A549 (cell line): ENCODE measurements around the gene INTS6L. TPM values are rescaled to one million over a fixed set of nuclear protein-coding genes. Genes with fewer than 3 reads are reported as not detected.
A peak's percentile ranks its signal among the peaks of the same experiment; 100 is the strongest.

Experiments
- ATAC-seq, 2 experiments: fragments of 200-7000 bp in 1 of 2; fragments of >200 bp in 1 of 2; cut with Nextera tagmentation in 1 of 2; cut with Tn5 transposase in 1 of 2; 3 replicates each; pipeline versions ENCODE4 v1.8.0 to v1.9.1; 2018 to 2020; ENCODE audit warnings: mild to moderate bottlenecking in 1 of 2, moderate library complexity in 1 of 2
- CTCF ChIA-PET: fragments of 300-600 bp; sonication (Branson Sonifier 250); formaldehyde crosslinking; extraction: SDS; loops from one replicate; lab custom pipeline; 2021; ENCODE audit warnings: antibody characterized with exemption, inconsistent platforms; lab: Yijun Ruan, JAX
- POLR2A ChIA-PET: fragments of 350-600 bp; formaldehyde crosslinking; extraction: SDS; loops from one replicate; lab custom pipeline; 2021; ENCODE audit warnings: antibody characterized with exemption, inconsistent platforms; lab: Yijun Ruan, JAX
- DNase-seq, 2 experiments: peaks; one replicate each; pipeline versions ENCODE4 v3.0.0 to v3.0.0-alpha.2; 2011 to 2016; ENCODE audit warnings: low read depth in 1 of 2, low spot score in 1 of 2
- FAIRE-seq: peaks from 2 replicates; lab custom pipeline; 2011; peaks lifted over from hg19 to GRCh38; lab: Jason Lieb, UNC
- H3K27ac ChIP-seq, 2 experiments: fragments of >200 bp; sonication (Bioruptor Twin); formaldehyde crosslinking; 3 replicates each; pipeline ENCODE4 v1.5.1; 2016 to 2017
- H3K4me1 ChIP-seq: fragments of >200 bp; sonication (Bioruptor Twin); formaldehyde crosslinking; 3 replicates; pipeline ENCODE4 v1.6.1; 2016
- H3K4me2 ChIP-seq: fragments of >200 bp; sonication (Bioruptor Twin); formaldehyde crosslinking; 3 replicates; pipeline ENCODE4 v1.6.1; 2016
- H3K4me3 ChIP-seq: fragments of >200 bp; sonication (Bioruptor Twin); formaldehyde crosslinking; 3 replicates; pipeline ENCODE4 v1.5.1; 2016
- H3K9me3 ChIP-seq: fragments of >200 bp; sonication (Bioruptor Twin); formaldehyde crosslinking; 3 replicates; pipeline ENCODE4 v1.6.1; 2016
- ATOH8 ChIP-seq: fragments of 250-450 bp; sonication (Bioruptor Pico); IDR thresholded peaks from 2 replicates; pipeline ENCODE4 v1.5.0; 2020; ENCODE audit warnings: low read depth, mild to moderate bottlenecking, moderate library complexity
- CEBPB ChIP-seq, 2 experiments: fragments of >200 bp in 1 of 2; sonication (Bioruptor Twin) in 1 of 2; formaldehyde crosslinking in 1 of 2; IDR thresholded peaks; 2 replicates each; pipeline ENCODE4 v1.6.1; 2012 to 2016
- CTCF ChIP-seq: fragments of >200 bp; sonication (Bioruptor Twin); formaldehyde crosslinking; IDR thresholded peaks from 3 replicates; pipeline ENCODE4 v1.5.1; 2016
- EHMT2 ChIP-seq: fragments of 200-600 bp; sonication (generic); IDR thresholded peaks from 2 replicates; pipeline ENCODE4 v1.6.1; 2016; ENCODE audit warnings: antibody characterized with exemption, low read depth, mild to moderate bottlenecking, moderate library complexity
- ELK1 ChIP-seq: fragments of 150-350 bp; IDR thresholded peaks from 2 replicates; pipeline ENCODE4 v1.6.1; 2014; ENCODE audit warnings: low read depth, mild to moderate bottlenecking, low read length
- FOSL2 ChIP-seq, 2 experiments: fragments of 450-650 bp in 1 of 2; fragments of >200 bp in 1 of 2; sonication (Bioruptor Twin) in 1 of 2; formaldehyde crosslinking; IDR thresholded peaks; 2 replicates each; pipeline versions ENCODE4 v1.5.0 to v1.6.1; 2016 to 2020; ENCODE audit warnings: mild to moderate bottlenecking in 1 of 2, moderate library complexity in 1 of 2
- HOXA7 ChIP-seq: fragments of 250-450 bp; sonication (Bioruptor Pico); IDR thresholded peaks from 2 replicates; pipeline ENCODE4 v1.5.0; 2020; ENCODE audit warnings: mild to moderate bottlenecking, moderate library complexity
- HOXB13 ChIP-seq: fragments of 250-450 bp; sonication (Bioruptor Pico); IDR thresholded peaks from 2 replicates; pipeline ENCODE4 v1.5.0; 2020; ENCODE audit warnings: low read depth, mild to moderate bottlenecking, moderate library complexity
- MAFK ChIP-seq: fragments of 450-650 bp; IDR thresholded peaks from 2 replicates; pipeline ENCODE4 v1.6.1; 2014; ENCODE audit not compliant: partially characterized antibody
- NFE2L2 ChIP-seq: fragments of 150-350 bp; conservative IDR thresholded peaks from 2 replicates; pipeline ENCODE4 v1.6.1; 2014; ENCODE audit warnings: low read length
- PHF8 ChIP-seq: fragments of 200-600 bp; sonication (generic); IDR thresholded peaks from 2 replicates; pipeline ENCODE4 v1.6.1; 2016; ENCODE audit warnings: low read depth, mild to moderate bottlenecking, antibody characterized with exemption, moderate library complexity, borderline replicate concordance
- RAD21 ChIP-seq, 2 experiments: fragments of >200 bp in 1 of 2; sonication (Bioruptor Twin) in 1 of 2; formaldehyde crosslinking in 1 of 2; IDR thresholded peaks in 1 of 2; conservative IDR thresholded peaks in 1 of 2; 2 replicates in 1 of 2; 3 replicates in 1 of 2; pipeline ENCODE4 v1.6.1; 2012 to 2018; ENCODE audit warnings: inconsistent platforms in 1 of 2
- RARB ChIP-seq: fragments of 250-450 bp; sonication (Bioruptor Pico); IDR thresholded peaks from 2 replicates; pipeline ENCODE4 v1.8.0; 2021; ENCODE audit warnings: mild to moderate bottlenecking, moderate library complexity
- RFX5 ChIP-seq: fragments of 450-650 bp; IDR thresholded peaks from 2 replicates; pipeline ENCODE4 v1.7.1; 2014; ENCODE audit warnings: antibody characterized with exemption, mild to moderate bottlenecking, moderate library complexity
- ZC3H11A ChIP-seq: fragments of 450-650 bp; IDR thresholded peaks from 2 replicates; pipeline ENCODE4 v1.6.1; 2014; ENCODE audit warnings: antibody characterized with exemption, mild to moderate bottlenecking
- ZNF302 ChIP-seq: fragments of 250-450 bp; sonication (Bioruptor Pico); IDR thresholded peaks from 2 replicates; pipeline ENCODE4 v1.9.0; 2021; ENCODE audit warnings: inconsistent platforms, mild to moderate bottlenecking, moderate library complexity
- ZSCAN20 ChIP-seq: fragments of 250-450 bp; sonication (Bioruptor Pico); IDR thresholded peaks from 2 replicates; pipeline ENCODE4 v1.8.0; 2022; ENCODE audit warnings: mild to moderate bottlenecking, moderate library complexity
- WGBS: methylation state at CpG from one replicate; pipeline ENCODE4 v1.1.6; 2017; ENCODE audit errors: missing lambda C conversion rate; 5-methylcytosine and 5-hydroxymethylcytosine counted together
- polyA plus RNA-seq, 4 experiments: library from polyadenylated mRNA; depleted of rRNA in 3 of 4; stranded (reverse); fragments of >200 nt; fragmentation: RNase III in 1 of 4; extraction: RNeasy Plus Mini Kit Qiagen cat#74134 plus additional on column Dnase treatment in 1 of 4; gene quantifications; 2 replicates in 3 of 4; 3 replicates in 1 of 4; pipeline ENCODE4 v1.2.3, GENCODE V29; 2011 to 2017
- TF ChIP-seq, protein P1 (sequence below): IDR thresholded peaks from 2 replicates; pipeline ENCODE4 v1.6.1; 2012
- TF ChIP-seq, protein P2 (sequence below): fragments of >200 bp; sonication (Bioruptor Twin); formaldehyde crosslinking; IDR thresholded peaks from 2 replicates; pipeline ENCODE4 v1.6.1; 2016

The INTS6L gene
- polyA plus RNA-seq, 2 of the 4 experiments (the other 2 are of a cell fraction) = 0.19 to 0.40 TPM

DNA sequence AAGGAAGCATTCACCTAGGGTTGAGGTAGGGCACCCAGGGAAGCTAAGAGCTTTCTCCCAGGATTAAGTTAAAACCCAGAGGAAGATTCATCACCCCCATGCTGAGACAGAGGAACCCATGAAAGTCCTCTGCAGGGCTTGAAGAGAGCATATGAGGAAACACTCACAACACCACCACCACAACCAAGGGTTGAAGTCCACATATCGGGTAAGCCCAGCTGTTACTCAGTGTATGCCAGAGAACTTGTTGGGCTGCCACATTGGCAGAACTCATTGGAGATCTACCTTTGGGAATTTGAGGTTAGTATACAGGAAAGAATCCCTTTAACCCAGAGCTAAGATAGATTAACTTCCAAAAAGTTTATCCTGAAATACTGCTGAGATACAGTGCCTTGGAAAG, 75.1 kb downstream of the INTS6L start:
- ATAC-seq (no peak), DNase-seq (no peak), FAIRE-seq (no peak)
- 0% methylated on average over 1 of the region's 1 CpG for WGBS
- no peak for TF ChIP-seq ZC3H11A
- no peak for TF ChIP-seq PHF8
- TF ChIP-seq NFE2L2 = no peak
- no peak for TF ChIP-seq HOXB13 (CRISPR knock-in tag)
- no peak for TF ChIP-seq ZSCAN20
- TF ChIP-seq, protein P1, sequence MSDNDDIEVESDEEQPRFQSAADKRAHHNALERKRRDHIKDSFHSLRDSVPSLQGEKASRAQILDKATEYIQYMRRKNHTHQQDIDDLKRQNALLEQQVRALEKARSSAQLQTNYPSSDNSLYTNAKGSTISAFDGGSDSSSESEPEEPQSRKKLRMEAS = no peak
- TF ChIP-seq FOSL2 (IDR thresholded peaks at IDR 0.05) = no peak
- TF ChIP-seq FOSL2 (CRISPR knock-in tag; IDR thresholded peaks at IDR 0.05) = no peak
- no peak for TF ChIP-seq RFX5
- TF ChIP-seq CEBPB (IDR thresholded peaks at IDR 0.05) = no peak
- TF ChIP-seq EHMT2 = no peak
- no peak for TF ChIP-seq ATOH8
- TF ChIP-seq, protein P2, sequence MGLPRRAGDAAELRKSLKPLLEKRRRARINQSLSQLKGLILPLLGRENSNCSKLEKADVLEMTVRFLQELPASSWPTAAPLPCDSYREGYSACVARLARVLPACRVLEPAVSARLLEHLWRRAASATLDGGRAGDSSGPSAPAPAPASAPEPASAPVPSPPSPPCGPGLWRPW = no peak
- no peak for TF ChIP-seq HOXA7 (CRISPR knock-in tag)
- no peak for TF ChIP-seq ELK1
- TF ChIP-seq MAFK = no peak
- TF ChIP-seq RARB = no peak
- CTCF ChIA-PET = no interaction called here
- no peak overlapping the region for H3K27ac ChIP-seq
- no peak overlapping the region for H3K4me2 ChIP-seq
- no peak overlapping the region for H3K4me3 ChIP-seq
- H3K9me3 ChIP-seq = no peaks in the 10 kb centered on the region
- H3K4me1 ChIP-seq = no peaks in the 10 kb centered on the region
- POLR2A ChIA-PET = no interaction called here

DNA sequence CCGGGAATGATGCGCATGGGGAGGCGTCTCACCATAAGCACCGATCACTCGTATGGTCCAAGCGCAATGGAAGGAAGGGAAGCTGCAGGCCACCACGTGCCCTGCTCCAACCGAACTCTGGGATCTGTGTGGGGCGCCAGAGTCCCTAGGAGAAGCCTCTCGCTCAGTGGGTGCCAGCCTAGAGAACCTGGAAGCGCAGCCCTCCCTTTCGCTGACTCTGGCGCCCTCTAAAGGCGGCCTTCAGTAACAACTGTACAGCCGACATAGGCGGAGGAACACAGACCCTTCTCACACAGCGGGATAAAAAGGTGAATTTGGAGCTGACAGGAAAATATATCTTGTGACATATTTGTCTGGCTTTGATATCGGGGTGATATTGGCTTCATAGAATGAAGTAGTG, 76.0 kb downstream of the INTS6L start:
- DNase-seq = peak; percentile 6 to 38
- peak; percentile 64 to 91; a peak in 4 of 6 replicates for ATAC-seq
- no peak overlapping the region for H3K4me2 ChIP-seq

More for the DNA sequence above, 76.0 kb downstream of the INTS6L start:
- H3K4me3 ChIP-seq = no peak overlapping the region
- no peaks in the 10 kb centered on the region for H3K4me1 ChIP-seq
- TF ChIP-seq CTCF (peak; percentile 31; the same call in 1 of the 3 replicates), ZNF302 (CRISPR knock-in tag) (no peak), RAD21 (conservative IDR thresholded peaks at IDR 0.05 in 1 of 2, IDR thresholded peaks at IDR 0.05 in 1 of 2) (peak; percentile 37 to 54; a peak in 4 of 5 replicates)
- TF ChIP-seq, all 56 proteins: peak for 2
- ChIA-PET POLR2A (no interaction called here), CTCF (interaction anchor here (1.1 kb wide), 1 partner anchor 147 kb away, joined by 3 read pairs; no protein-coding TSS in a partner anchor)
- WGBS = 48% methylated on average over 12 of the region's 18 CpGs
- no peak for FAIRE-seq
- H3K9me3 ChIP-seq = no peaks in the 10 kb centered on the region
- H3K27ac ChIP-seq = no peak overlapping the region
